HG03558 (cell line): ENCODE data around the gene TGFB2.
A peak's percentile ranks its signal among the peaks of the same experiment; 100 is the strongest.

ENCODE experiments used
- ATAC-seq: cut with Tn5 transposase; IDR thresholded peaks from one replicate; pipeline ENCODE4 v1.9.1; 2021; ENCODE audit warnings: moderate number of reproducible peaks; ENCODE audit not compliant: unreplicated experiment; ENCODE audit errors: extremely low read depth

The TGFB2 gene

GRCh38 chr1:218330043-218330623 is 15.0 kb upstream of the TGFB2 start:
- no peak for ATAC-seq

- no peak for ATAC-seq
Observed at GRCh38 chr1:218332416-218332815, 12.7 kb upstream of the TGFB2 start.

GRCh38 chr1:218336328-218336727 is 8.8 kb upstream of the TGFB2 start:
- ATAC-seq = no peak

- ATAC-seq = peak; percentile 45
Observed at GRCh38 chr1:218339267-218339831, 5.8 kb upstream of the TGFB2 start.

- ATAC-seq = no peak
Observed at GRCh38 chr1:218341325-218341724, 3.8 kb upstream of the TGFB2 start.

GRCh38 chr1:218342091-218342490 is 3.0 kb upstream of the TGFB2 start:
- ATAC-seq = no peak

- peak; percentile 36 for ATAC-seq
Observed at GRCh38 chr1:218345673-218346390, 696 bp downstream of the TGFB2 start.

- ATAC-seq = no peak
Observed at GRCh38 chr1:218346391-218347204, 1.5 kb downstream of the TGFB2 start.

GRCh38 chr1:218347336-218347722 is 2.2 kb downstream of the TGFB2 start:
- ATAC-seq = no peak

GRCh38 chr1:218347723-218348627 is 2.8 kb downstream of the TGFB2 start:
- no peak for ATAC-seq

GRCh38 chr1:218348628-218349071 is 3.5 kb downstream of the TGFB2 start:
- no peak for ATAC-seq

GRCh38 chr1:218349348-218350034 is 4.4 kb downstream of the TGFB2 start:
- ATAC-seq = no peak

GRCh38 chr1:218350035-218350525 is 4.9 kb downstream of the TGFB2 start:
- ATAC-seq = no peak

- ATAC-seq = no peak
Observed at GRCh38 chr1:218350801-218351266, 5.7 kb downstream of the TGFB2 start.

- no peak for ATAC-seq
Observed at GRCh38 chr1:218351391-218352074, 6.4 kb downstream of the TGFB2 start.

- no peak for ATAC-seq
Observed at GRCh38 chr1:218352075-218352438, 6.9 kb downstream of the TGFB2 start.

GRCh38 chr1:218353656-218354055 is 8.5 kb downstream of the TGFB2 start:
- ATAC-seq = no peak

GRCh38 chr1:218355278-218355677 is 10.1 kb downstream of the TGFB2 start:
- ATAC-seq = no peak
